Natural killer cell (primary cell): ENCODE measurements around the gene EMC8. TPM values are rescaled to one million over a fixed set of nuclear protein-coding genes. Genes with fewer than 3 reads are reported as not detected.
A peak's percentile ranks its signal among the peaks of the same experiment; 100 is the strongest.
"Not testable (repeated sequence)": the region's sequence is repeated elsewhere in the genome, so short reads cannot be mapped to it uniquely, and the experiment has no call there.

ENCODE experiments used
- ATAC-seq, 3 donors: fragments of 150-1000 bp in 2 of 3; fragments of 200-7000 bp in 1 of 3; cut with Tn5 transposase; 1 replicate in 1 of 3; 2 replicates in 2 of 3; pipeline ENCODE4 v1.10.0; 2021; ENCODE audit warnings: mild to moderate bottlenecking in 2 of 3, moderate library complexity in 2 of 3
- DNase-seq, 2 donors: peaks; one replicate each; pipeline versions ENCODE4 v3.0.0 to v3.0.0-alpha.2; 2013 to 2021; ENCODE audit warnings: mixed read lengths in 1 of 2
- H3K27ac ChIP-seq: one replicate; pipeline ENCODE4 v1.5.1; 2013; ENCODE audit warnings: mild to moderate bottlenecking, low read length
- H3K27me3 ChIP-seq: one replicate; pipeline ENCODE4 v1.6.1; 2013; ENCODE audit warnings: low read length; ENCODE audit not compliant: control insufficient read depth, insufficient read depth
- H3K36me3 ChIP-seq: one replicate; pipeline ENCODE4 v1.6.1; 2013; ENCODE audit warnings: low read length; ENCODE audit not compliant: control insufficient read depth, insufficient read depth
- H3K4me1 ChIP-seq: one replicate; pipeline ENCODE4 v1.6.1; 2013; ENCODE audit warnings: low read length; ENCODE audit not compliant: control insufficient read depth, insufficient read depth
- H3K4me3 ChIP-seq: one replicate; pipeline ENCODE4 v1.5.1; 2013; ENCODE audit warnings: low read length
- H3K9me3 ChIP-seq: one replicate; pipeline ENCODE4 v1.6.1; 2013; ENCODE audit warnings: low read length; ENCODE audit not compliant: control insufficient read depth, insufficient read depth
- H3K27ac Mint-ChIP-seq, 2 donors: one replicate each; pipeline ENCODE4 v1.8.0; 2022; ENCODE audit warnings: mild to moderate bottlenecking in 2 of 2, mixed read lengths in 2 of 2, moderate library complexity in 1 of 2
- H3K27me3 Mint-ChIP-seq, 2 donors: one replicate each; pipeline ENCODE4 v1.8.0; 2022; ENCODE audit warnings: low read depth in 2 of 2, mixed read lengths in 2 of 2
- H3K36me3 Mint-ChIP-seq: one replicate; pipeline ENCODE4 v1.8.0; 2022; ENCODE audit warnings: mixed read lengths
- H3K4me1 Mint-ChIP-seq, 2 donors: one replicate each; pipeline ENCODE4 v1.8.0; 2022; ENCODE audit warnings: mixed read lengths in 2 of 2
- H3K4me3 Mint-ChIP-seq: one replicate; pipeline ENCODE4 v1.8.0; 2022; ENCODE audit warnings: mild to moderate bottlenecking, moderate library complexity, mixed read lengths
- H3K9me3 Mint-ChIP-seq, 2 donors: one replicate each; pipeline ENCODE4 v1.8.0; 2022; ENCODE audit warnings: mixed read lengths in 2 of 2
- WGBS: methylation state at CpG from one replicate; pipeline ENCODE4 v1.1.7; 2013; ENCODE audit warnings: missing lambda C conversion rate; ENCODE audit not compliant: insufficient coverage; 5-methylcytosine and 5-hydroxymethylcytosine counted together
- intact Hi-C: fragments of 100-400 bp; cut with micrococcal nuclease; formaldehyde crosslinking; loops from one replicate; pipeline ENCODE4 v1.14.2; 2022
- total RNA-seq, 4 donors: library from RNA; stranded (reverse); fragments of 120-200 nt in 1 of 4; gene quantifications; one replicate each; pipeline versions ENCODE4 v1.2.3 to v1.2.4, GENCODE V29; 2013 to 2022
- TF ChIP-seq, protein P1 (sequence below): fragments of 200-600 bp; IDR thresholded peaks from one replicate; pipeline ENCODE4 v1.8.0; 2022; ENCODE audit warnings: antibody characterized with exemption

EMC8 gene
- total RNA-seq, 3 donors from 2014 or later (not counting 1 experiment from before 2014, with no cell fraction given): 21.2 to 26.4 (median 24.1) TPM

DNA sequence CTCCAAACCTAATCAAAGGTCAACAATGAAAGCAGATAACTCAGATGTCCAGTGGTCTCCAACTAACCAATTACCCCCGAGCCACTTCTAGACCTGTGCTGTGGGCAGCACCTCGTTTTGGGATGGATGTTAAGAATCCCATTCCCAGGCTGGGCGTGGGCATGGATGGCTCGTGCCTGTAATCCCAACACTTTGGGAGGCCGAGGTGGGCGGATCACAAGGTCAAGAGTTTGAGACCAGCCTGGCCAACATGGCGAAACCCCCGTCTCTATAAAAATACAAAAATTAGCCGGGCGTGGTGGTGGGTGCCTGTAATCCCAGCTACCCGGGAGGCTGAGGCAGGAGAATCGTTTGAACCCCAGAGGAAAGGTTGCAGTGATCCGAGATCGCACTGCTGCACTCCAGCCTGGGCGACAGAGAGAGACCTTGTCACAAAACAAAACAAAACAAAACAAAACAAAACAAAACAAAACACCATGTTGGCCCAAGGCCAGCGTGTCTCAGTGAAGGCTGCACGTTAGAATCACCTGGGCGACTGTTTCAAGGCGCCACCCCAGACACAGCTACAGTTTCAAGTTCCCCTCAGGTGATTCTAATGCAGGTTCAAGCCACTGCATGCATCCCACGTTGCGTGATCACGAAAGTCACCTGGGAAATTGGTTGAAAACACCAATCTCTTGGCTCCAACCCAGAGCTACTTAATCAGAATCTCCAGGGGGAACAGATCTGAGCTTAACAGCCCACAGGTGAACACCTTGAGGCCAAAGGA is 21.4 kb upstream of the EMC8 start:
- Histone ChIP-seq H3K4me3 (no peak overlapping the region), H3K27ac (no peak overlapping the region), H3K9me3 (no peaks in the 10 kb centered on the region), H3K27me3 (no peaks in the 10 kb centered on the region), H3K4me1 (peaks cover 23% of the 10 kb centered on the region), H3K36me3 (no peaks in the 10 kb centered on the region)
- 73% methylated on average over 22 of the region's 22 CpGs for WGBS
- peaks cover 0 to 15% of the 10 kb centered on the region in 2 donors for H3K4me1 Mint-ChIP-seq
- no peak overlapping the region for H3K4me3 Mint-ChIP-seq
- DNase-seq (no peak), ATAC-seq (peak in 1 of 3 donors; percentile 9)
- TF ChIP-seq, protein P1, sequence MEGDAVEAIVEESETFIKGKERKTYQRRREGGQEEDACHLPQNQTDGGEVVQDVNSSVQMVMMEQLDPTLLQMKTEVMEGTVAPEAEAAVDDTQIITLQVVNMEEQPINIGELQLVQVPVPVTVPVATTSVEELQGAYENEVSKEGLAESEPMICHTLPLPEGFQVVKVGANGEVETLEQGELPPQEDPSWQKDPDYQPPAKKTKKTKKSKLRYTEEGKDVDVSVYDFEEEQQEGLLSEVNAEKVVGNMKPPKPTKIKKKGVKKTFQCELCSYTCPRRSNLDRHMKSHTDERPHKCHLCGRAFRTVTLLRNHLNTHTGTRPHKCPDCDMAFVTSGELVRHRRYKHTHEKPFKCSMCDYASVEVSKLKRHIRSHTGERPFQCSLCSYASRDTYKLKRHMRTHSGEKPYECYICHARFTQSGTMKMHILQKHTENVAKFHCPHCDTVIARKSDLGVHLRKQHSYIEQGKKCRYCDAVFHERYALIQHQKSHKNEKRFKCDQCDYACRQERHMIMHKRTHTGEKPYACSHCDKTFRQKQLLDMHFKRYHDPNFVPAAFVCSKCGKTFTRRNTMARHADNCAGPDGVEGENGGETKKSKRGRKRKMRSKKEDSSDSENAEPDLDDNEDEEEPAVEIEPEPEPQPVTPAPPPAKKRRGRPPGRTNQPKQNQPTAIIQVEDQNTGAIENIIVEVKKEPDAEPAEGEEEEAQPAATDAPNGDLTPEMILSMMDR: no peak
- intact Hi-C loops: loop anchor here (1.0 to 5.0 kb wide), 4 partner anchors 82 to 700 kb away; no protein-coding TSS in a partner anchor
- H3K27me3 Mint-ChIP-seq: peaks cover 0 to 7% of the 10 kb centered on the region in 2 donors
- no peaks in the 10 kb centered on the region for H3K9me3 Mint-ChIP-seq
- H3K36me3 Mint-ChIP-seq: no peaks in the 10 kb centered on the region
- no peak overlapping the region for H3K27ac Mint-ChIP-seq

DNA sequence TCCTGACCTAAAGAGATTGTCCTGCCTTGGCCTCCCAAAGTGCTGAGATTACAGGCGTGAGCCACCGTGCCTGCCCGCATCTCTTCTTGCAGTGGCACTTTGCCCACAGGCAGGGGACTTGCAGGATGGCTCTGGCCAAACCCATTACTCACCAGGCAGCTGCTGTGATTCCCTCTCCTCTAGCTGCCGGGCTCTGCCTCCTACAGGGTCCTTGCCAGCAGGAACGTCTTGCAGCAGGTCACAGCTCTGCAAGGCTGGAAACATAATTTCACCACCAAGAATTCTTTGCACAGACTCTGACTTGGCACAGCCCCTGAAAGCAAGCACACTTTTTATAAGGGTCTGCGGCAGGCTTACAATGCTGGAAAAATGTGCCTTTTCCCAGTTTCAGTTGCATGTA is 20.4 kb upstream of the EMC8 start:
- Mint-ChIP-seq H3K27me3 (peaks cover 0 to 7% of the 10 kb centered on the region in 2 donors), H3K27ac (no peak overlapping the region), H3K9me3 (no peaks in the 10 kb centered on the region), H3K4me1 (peaks cover 0 to 11% of the 10 kb centered on the region in 2 donors), H3K4me3 (no peak overlapping the region), H3K36me3 (no peaks in the 10 kb centered on the region)
- Histone ChIP-seq H3K27me3 (no peaks in the 10 kb centered on the region), H3K4me3 (no peak overlapping the region), H3K9me3 (no peaks in the 10 kb centered on the region), H3K36me3 (no peaks in the 10 kb centered on the region), H3K4me1 (peaks cover 23% of the 10 kb centered on the region), H3K27ac (no peak overlapping the region)
- intact Hi-C loops: loop anchor here (5.0 kb wide), 1 partner anchor 83 kb away; no protein-coding TSS in a partner anchor
- TF ChIP-seq, protein P1: no peak
- DNase-seq (no peak), ATAC-seq (no peak)
- WGBS: 79% methylated on average over 6 of the region's 6 CpGs

DNA sequence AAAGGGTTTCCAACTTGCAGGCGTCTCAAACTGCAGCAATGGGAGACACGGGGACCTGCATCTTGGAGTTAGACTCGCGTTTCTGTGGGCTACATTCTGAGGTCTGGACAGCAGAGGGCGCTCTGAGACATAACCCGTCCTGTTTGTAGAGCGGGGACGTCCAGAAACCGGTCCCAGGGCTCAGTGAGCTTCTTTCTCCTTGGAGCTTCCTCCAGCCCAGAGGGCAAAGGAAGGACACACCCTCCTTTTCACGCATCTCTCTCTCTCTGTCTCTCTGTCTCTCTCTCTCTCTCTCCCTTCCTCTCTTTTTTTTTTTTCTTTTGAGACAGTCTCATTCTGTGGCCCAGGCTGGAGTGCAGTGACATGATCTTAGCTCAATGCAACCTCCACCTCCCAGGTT is 19.9 kb upstream of the EMC8 start:
- 2% methylated on average over 10 of the region's 10 CpGs for WGBS
- Mint-ChIP-seq H3K4me1 (peaks cover 0 to 11% of the 10 kb centered on the region in 2 donors), H3K4me3 (no peak overlapping the region), H3K9me3 (no peaks in the 10 kb centered on the region), H3K27ac (no peak overlapping the region), H3K27me3 (peaks cover 0 to 7% of the 10 kb centered on the region in 2 donors), H3K36me3 (no peaks in the 10 kb centered on the region)
- H3K27ac ChIP-seq: no peak overlapping the region
- no peak overlapping the region for H3K4me3 ChIP-seq
- ATAC-seq (peak; percentile 74 to 78 (median 75)), DNase-seq (peak; percentile 81 to 92)
- no peaks in the 10 kb centered on the region for H3K27me3 ChIP-seq
- H3K36me3 ChIP-seq: no peaks in the 10 kb centered on the region
- TF ChIP-seq, protein P1: peak; percentile 81
- no peaks in the 10 kb centered on the region for H3K9me3 ChIP-seq
- peaks cover 19% of the 10 kb centered on the region for H3K4me1 ChIP-seq
- intact Hi-C loops: no loop called here

DNA sequence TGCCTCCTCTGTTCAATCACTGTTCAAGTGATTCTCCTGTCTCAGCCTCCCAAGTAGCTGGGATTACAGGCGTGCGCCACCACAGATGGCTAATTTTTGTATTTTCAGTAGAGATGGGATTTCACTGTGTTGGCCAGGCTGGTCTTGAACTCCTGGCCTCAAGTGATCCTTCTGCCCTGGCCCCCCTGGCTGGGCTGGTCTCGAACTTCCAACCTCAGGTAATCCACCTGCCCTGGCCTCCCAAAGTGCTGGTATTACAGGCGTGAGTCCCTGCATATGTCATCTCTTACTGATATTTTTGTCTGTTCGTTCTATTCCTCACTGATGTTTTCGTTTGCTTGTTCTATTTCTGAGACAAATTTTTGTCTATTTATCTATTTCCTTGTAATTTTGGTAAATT is 17.9 kb upstream of the EMC8 start:
- H3K4me1 ChIP-seq: peaks cover 17% of the 10 kb centered on the region
- H3K9me3 Mint-ChIP-seq, H3K27ac ChIP-seq, H3K4me3 ChIP-seq, intact Hi-C loops, ATAC-seq, H3K4me3 Mint-ChIP-seq, H3K27ac Mint-ChIP-seq, H3K36me3 ChIP-seq, DNase-seq, H3K27me3 ChIP-seq, H3K9me3 ChIP-seq, H3K36me3 Mint-ChIP-seq: not testable (repeated sequence)
- peaks cover 10 to 21% of the 10 kb centered on the region in 2 donors for H3K27me3 Mint-ChIP-seq
- WGBS: 96% methylated on average over 5 of the region's 6 CpGs
- peaks cover 0 to 11% of the 10 kb centered on the region in 2 donors for H3K4me1 Mint-ChIP-seq
